ENCODE results near the gene C13orf46.

GRCh38 chr13:113928685-113929627, 44.9 kb downstream of the C13orf46 start:
- TF ChIP-seq TP53 (CRISPR knock-in tag; IDR thresholded peaks at IDR 0.05) (no peak), POLR2A (IDR thresholded peaks at IDR 0.05; ENCODE audit: low read length) (no peak), MAFK (IDR thresholded peaks at IDR 0.05; ENCODE audit: partially characterized antibody) (no peak), CTCF (IDR thresholded peaks at IDR 0.05) (no peak), RFX5 (IDR thresholded peaks at IDR 0.05) (no peak)
